ENCODE measurements around the gene SMPD4.
"Not testable (repeated sequence)": the region's sequence is repeated elsewhere in the genome, so short reads cannot be mapped to it uniquely, and the experiment has no call there.

The SMPD4 gene

DNA sequence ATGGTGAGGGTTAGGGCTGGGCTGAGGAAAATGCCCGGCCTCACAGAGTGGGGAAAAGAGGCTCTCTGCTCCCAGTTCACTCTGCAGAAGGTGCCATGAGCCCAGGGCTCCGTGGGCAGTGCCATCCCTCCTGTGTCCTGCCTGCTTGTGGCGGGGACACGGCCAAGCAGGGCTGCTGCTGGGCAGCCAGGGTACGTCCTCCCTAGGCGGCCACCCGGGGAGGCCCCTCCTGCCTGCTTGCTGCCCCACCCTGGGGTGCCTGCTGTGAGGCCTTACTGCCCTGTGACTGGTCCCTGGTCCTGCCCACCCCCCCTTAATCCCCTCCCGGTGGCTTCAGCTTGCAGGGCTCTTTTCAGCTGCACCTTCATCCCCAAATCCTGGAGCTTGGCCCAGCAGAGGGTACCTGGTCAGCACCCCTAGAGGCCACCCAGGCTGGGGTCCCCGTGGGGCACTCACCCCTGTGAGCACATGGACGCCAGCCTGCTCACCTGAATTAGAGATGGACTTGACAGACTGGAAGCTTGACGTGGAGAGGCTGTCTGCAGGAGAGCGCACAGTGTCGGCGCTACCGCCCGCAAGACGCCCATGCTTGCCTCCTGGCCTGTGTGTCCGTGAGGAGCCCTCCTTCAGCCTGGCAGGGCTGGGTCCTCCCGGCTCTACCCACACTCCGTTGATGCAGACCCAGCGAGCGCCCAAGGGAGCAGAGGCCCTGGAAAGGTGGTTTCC is 39.6 kb downstream of the SMPD4 start:
- not testable (repeated sequence) for H3K27me3 ChIP-seq (ENCODE audit: insufficient read depth, low read length); H3F3A ChIP-seq (ENCODE audit: insufficient read depth, low read length); H4K20me1 ChIP-seq (ENCODE audit: insufficient read depth, low read length); H2AFZ ChIP-seq (ENCODE audit: low read length); H3K9ac ChIP-seq (ENCODE audit: low read length); H3K36me3 ChIP-seq (ENCODE audit: insufficient read depth, low read length); H3K4me1 ChIP-seq (ENCODE audit: insufficient read depth, low read length, severe bottlenecking); H3K27ac ChIP-seq (ENCODE audit: low read depth, low read length, poor library complexity, severe bottlenecking); H3K9me3 ChIP-seq (ENCODE audit: low read length); H3K9me2 ChIP-seq (ENCODE audit: low read depth, low read length); H3K79me2 ChIP-seq (ENCODE audit: insufficient read depth, low read length); H3K4me2 ChIP-seq (ENCODE audit: low read length); H3K4me3 ChIP-seq (ENCODE audit: low read depth, low read length, poor library complexity, severe bottlenecking)

GRCh38 chr2:130141002-130141401 is 40.4 kb downstream of the SMPD4 start:
- not testable (repeated sequence) for H3K9me2 ChIP-seq (ENCODE audit: low read depth, low read length); H3K27ac ChIP-seq (ENCODE audit: low read depth, low read length, poor library complexity, severe bottlenecking); H3K4me3 ChIP-seq (ENCODE audit: low read depth, low read length, poor library complexity, severe bottlenecking); H2AFZ ChIP-seq (ENCODE audit: low read length); H3K27me3 ChIP-seq (ENCODE audit: insufficient read depth, low read length); H3K9ac ChIP-seq (ENCODE audit: low read length); H3K79me2 ChIP-seq (ENCODE audit: insufficient read depth, low read length); H3K36me3 ChIP-seq (ENCODE audit: insufficient read depth, low read length); H3K9me3 ChIP-seq (ENCODE audit: low read length); H3K4me1 ChIP-seq (ENCODE audit: insufficient read depth, low read length, severe bottlenecking); H3F3A ChIP-seq (ENCODE audit: insufficient read depth, low read length); H4K20me1 ChIP-seq (ENCODE audit: insufficient read depth, low read length); H3K4me2 ChIP-seq (ENCODE audit: low read length)

DNA sequence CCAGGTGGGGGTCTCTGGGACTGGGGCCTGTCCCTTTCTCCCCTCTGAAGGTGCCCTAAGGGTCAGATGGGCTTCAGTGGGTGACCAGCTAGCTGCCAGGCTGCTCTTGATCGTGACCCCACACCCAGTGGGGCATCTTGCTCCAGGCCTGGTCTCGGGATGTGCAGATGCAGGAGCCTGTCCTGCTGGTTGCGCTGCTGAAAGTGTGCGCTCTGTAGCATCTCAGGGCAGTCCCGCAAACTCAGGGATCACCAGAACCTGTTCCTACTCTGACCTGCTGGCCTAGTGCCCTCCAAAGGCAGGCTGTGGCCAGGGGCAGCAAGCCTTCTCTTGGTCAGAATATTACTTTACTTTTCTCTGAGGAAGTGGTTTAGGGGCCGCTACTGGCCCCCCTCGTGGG is 40.9 kb downstream of the SMPD4 start:
- not testable (repeated sequence) for H3F3A ChIP-seq (ENCODE audit: insufficient read depth, low read length); H3K27ac ChIP-seq (ENCODE audit: low read depth, low read length, poor library complexity, severe bottlenecking); H3K36me3 ChIP-seq (ENCODE audit: insufficient read depth, low read length); H3K4me1 ChIP-seq (ENCODE audit: insufficient read depth, low read length, severe bottlenecking); H3K27me3 ChIP-seq (ENCODE audit: insufficient read depth, low read length); H3K9me3 ChIP-seq (ENCODE audit: low read length); H3K4me3 ChIP-seq (ENCODE audit: low read depth, low read length, poor library complexity, severe bottlenecking); H3K79me2 ChIP-seq (ENCODE audit: insufficient read depth, low read length); H3K9me2 ChIP-seq (ENCODE audit: low read depth, low read length); H2AFZ ChIP-seq (ENCODE audit: low read length); H4K20me1 ChIP-seq (ENCODE audit: insufficient read depth, low read length); H3K9ac ChIP-seq (ENCODE audit: low read length); H3K4me2 ChIP-seq (ENCODE audit: low read length)

- not testable (repeated sequence) for H3K9ac ChIP-seq (ENCODE audit: low read length); H3K36me3 ChIP-seq (ENCODE audit: insufficient read depth, low read length); H3K4me2 ChIP-seq (ENCODE audit: low read length); H3K4me1 ChIP-seq (ENCODE audit: insufficient read depth, low read length, severe bottlenecking); H3K27me3 ChIP-seq (ENCODE audit: insufficient read depth, low read length); H3K79me2 ChIP-seq (ENCODE audit: insufficient read depth, low read length); H3K4me3 ChIP-seq (ENCODE audit: low read depth, low read length, poor library complexity, severe bottlenecking); H4K20me1 ChIP-seq (ENCODE audit: insufficient read depth, low read length); H3K9me3 ChIP-seq (ENCODE audit: low read length); H2AFZ ChIP-seq (ENCODE audit: low read length); H3K27ac ChIP-seq (ENCODE audit: low read depth, low read length, poor library complexity, severe bottlenecking); H3F3A ChIP-seq (ENCODE audit: insufficient read depth, low read length); H3K9me2 ChIP-seq (ENCODE audit: low read depth, low read length)
Measured at GRCh38 chr2:130139331-130140280, 41.8 kb downstream of the SMPD4 start.

DNA sequence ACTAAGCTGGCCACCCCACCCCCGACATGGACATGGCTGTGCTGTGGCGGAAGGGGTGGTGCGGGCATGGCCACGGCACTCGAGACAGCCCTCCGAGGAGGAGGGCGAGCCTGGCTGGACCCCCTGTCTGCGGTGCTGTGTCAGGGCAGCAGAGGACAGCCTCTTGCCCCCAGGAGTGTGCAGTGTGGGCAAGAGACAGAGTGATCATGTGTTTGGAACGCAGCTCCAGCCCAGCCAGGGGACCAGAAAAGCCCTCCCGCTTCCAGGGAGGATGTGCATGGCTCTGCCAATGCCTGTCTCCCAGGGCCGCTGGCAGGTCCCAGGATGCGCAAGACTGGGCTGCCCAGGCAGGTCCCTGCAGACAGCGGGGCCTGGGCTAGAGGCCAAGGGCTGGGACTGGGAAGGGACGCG is 42.6 kb downstream of the SMPD4 start:
- H3K9ac ChIP-seq (ENCODE audit: low read length); H4K20me1 ChIP-seq (ENCODE audit: insufficient read depth, low read length); H3K27me3 ChIP-seq (ENCODE audit: insufficient read depth, low read length); H3F3A ChIP-seq (ENCODE audit: insufficient read depth, low read length); H2AFZ ChIP-seq (ENCODE audit: low read length); H3K4me3 ChIP-seq (ENCODE audit: low read depth, low read length, poor library complexity, severe bottlenecking); H3K27ac ChIP-seq (ENCODE audit: low read depth, low read length, poor library complexity, severe bottlenecking); H3K9me3 ChIP-seq (ENCODE audit: low read length); H3K4me2 ChIP-seq (ENCODE audit: low read length); H3K36me3 ChIP-seq (ENCODE audit: insufficient read depth, low read length); H3K79me2 ChIP-seq (ENCODE audit: insufficient read depth, low read length); H3K4me1 ChIP-seq (ENCODE audit: insufficient read depth, low read length, severe bottlenecking); H3K9me2 ChIP-seq (ENCODE audit: low read depth, low read length): not testable (repeated sequence)

- not testable (repeated sequence) for H3K4me1 ChIP-seq (ENCODE audit: insufficient read depth, low read length, severe bottlenecking); H3K9ac ChIP-seq (ENCODE audit: low read length); H3K27ac ChIP-seq (ENCODE audit: low read depth, low read length, poor library complexity, severe bottlenecking); H3K27me3 ChIP-seq (ENCODE audit: insufficient read depth, low read length); H3K36me3 ChIP-seq (ENCODE audit: insufficient read depth, low read length); H3K4me2 ChIP-seq (ENCODE audit: low read length); H3F3A ChIP-seq (ENCODE audit: insufficient read depth, low read length); H3K9me2 ChIP-seq (ENCODE audit: low read depth, low read length); H4K20me1 ChIP-seq (ENCODE audit: insufficient read depth, low read length); H3K9me3 ChIP-seq (ENCODE audit: low read length); H3K4me3 ChIP-seq (ENCODE audit: low read depth, low read length, poor library complexity, severe bottlenecking); H2AFZ ChIP-seq (ENCODE audit: low read length); H3K79me2 ChIP-seq (ENCODE audit: insufficient read depth, low read length)
Measured at GRCh38 chr2:130138326-130138725, 43.1 kb downstream of the SMPD4 start.

- H3K4me1 ChIP-seq (ENCODE audit: insufficient read depth, low read length, severe bottlenecking); H3K36me3 ChIP-seq (ENCODE audit: insufficient read depth, low read length); H3F3A ChIP-seq (ENCODE audit: insufficient read depth, low read length); H3K4me2 ChIP-seq (ENCODE audit: low read length); H3K9me3 ChIP-seq (ENCODE audit: low read length); H3K79me2 ChIP-seq (ENCODE audit: insufficient read depth, low read length); H3K27ac ChIP-seq (ENCODE audit: low read depth, low read length, poor library complexity, severe bottlenecking); H3K4me3 ChIP-seq (ENCODE audit: low read depth, low read length, poor library complexity, severe bottlenecking); H3K9me2 ChIP-seq (ENCODE audit: low read depth, low read length); H2AFZ ChIP-seq (ENCODE audit: low read length); H3K9ac ChIP-seq (ENCODE audit: low read length); H4K20me1 ChIP-seq (ENCODE audit: insufficient read depth, low read length); H3K27me3 ChIP-seq (ENCODE audit: insufficient read depth, low read length): not testable (repeated sequence)
Measured at GRCh38 chr2:130137118-130137517, 44.3 kb downstream of the SMPD4 start.
